IPS DF 4.7 (cell line): ENCODE results near the gene ASTL.

Experiments
- DNase-seq: peaks from one replicate; pipeline ENCODE4 v3.0.0-alpha.2; 2013; ENCODE audit warnings: low spot score; ENCODE audit errors: extremely low read depth

Gene ASTL

DNA sequence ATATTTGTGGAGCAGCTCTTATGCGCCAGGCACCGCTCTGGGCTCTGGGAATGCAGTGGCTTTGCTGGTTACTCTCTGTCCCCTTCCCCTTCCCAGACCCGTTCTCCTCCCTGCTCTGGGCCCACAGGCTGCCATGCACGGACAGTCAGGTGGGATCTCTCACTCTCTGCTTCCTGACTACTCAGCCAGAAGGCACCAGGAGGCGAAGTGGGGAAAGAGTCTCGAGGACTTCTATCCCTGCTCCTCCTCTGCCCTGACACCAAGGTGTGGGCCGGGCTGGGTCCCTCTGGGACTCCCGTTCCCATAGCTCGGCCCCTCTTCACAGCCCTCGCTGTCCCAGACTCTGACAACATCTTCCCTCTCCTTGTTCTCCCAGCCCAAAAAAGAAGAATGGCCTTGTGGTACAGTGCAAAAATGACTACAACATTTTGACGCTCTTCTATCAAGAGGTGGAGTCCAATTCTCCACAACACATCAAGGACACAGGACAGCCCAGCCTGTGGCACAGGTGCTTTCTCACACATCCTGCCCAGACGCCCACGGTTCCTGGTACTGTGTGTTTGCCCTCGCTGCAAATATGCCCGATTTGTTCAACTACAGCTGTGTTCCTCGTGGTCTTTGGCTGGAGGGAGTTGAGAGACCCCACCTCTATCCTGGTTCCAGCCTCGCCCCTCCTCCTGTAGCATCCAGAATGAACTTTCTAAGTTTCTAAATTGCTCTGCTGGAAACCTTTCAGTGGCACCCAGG is 21.0 kb upstream of the ASTL start:
- no peak for DNase-seq

- DNase-seq = no peak
These were observed 20.2 kb upstream of the ASTL start for GRCh38 chr2:96158554-96158940.

GRCh38 chr2:96157649-96158553 is 19.6 kb upstream of the ASTL start:
- DNase-seq = no peak

DNA sequence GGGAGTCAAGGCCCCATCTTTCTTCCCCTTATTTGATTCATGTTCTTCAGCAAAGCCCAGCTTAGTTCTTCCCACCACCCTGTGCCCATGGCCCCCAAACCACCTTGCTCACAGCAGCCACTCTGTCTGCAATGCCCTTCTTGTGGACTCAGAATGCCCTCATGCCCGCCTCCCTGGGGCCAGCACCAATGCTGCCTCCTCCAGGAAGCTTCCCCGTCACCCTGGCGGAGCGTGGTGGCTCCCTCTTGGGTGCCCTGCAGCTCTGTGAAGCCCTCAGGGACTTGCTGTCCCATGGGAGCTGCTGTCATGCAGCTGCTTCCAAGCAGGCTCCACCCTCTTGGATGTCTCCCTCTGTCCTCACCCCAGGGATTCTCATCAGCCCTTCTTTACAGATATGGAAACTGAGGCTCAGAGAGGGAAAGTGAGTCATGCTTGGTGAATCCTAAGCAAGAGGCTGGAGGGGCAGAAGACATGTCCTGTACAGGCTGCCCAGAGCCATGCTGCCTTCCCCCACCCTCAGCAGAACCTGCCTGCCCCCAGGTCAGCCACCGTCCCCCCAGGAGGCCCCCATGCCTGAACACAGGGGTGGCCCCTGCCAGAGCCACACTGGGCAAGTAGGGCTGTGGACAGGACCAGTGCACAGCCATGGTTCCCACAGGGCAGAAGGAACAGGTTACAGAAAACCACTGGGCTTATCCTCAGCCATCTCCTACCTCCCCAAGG is 18.8 kb upstream of the ASTL start:
- no peak for DNase-seq

GRCh38 chr2:96156011-96156820 is 17.9 kb upstream of the ASTL start:
- no peak for DNase-seq

DNA sequence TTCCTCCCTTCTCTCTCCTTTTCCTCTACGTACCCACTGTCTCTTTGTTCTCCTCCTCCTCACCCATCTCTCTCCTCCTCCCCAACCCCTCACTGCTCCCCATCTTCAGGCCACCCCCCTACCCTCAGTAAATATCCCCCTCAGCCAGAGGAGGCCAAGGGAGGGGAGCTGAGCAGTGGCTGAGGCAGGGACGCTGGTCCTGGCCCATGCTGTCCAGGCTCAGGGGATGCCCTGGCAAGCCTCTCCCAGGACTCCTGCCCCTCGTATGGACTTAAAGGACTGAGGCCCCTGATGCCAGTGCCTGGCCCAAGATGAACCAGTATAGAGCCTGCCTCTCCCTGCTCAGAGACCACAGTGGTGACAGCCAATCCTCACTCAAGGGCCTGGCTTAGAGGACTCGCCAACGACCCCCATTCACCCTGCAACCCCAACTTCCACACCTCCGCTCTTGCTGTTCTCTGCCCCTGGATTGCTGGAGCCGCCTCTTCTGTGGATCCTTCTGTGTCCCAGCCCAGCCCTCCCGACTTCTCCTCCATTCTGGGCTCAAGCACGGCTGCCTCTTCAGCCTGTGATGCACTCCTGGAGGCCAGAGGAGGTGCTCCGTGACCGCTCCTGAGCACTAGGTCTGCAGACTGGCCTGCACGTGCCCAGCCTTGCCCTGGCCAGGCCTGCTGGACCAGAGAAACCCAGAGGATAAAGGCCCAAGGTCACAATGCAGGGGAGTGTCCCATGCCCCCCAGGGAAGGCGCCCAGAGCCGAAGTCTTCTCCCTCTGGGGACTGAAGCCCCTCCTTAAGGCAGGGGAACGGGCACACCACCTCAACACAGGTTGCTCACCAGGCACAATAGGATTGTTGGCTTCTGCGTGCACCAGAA is 16.4 kb upstream of the ASTL start:
- no peak for DNase-seq

- no peak for DNase-seq
These were observed 15.7 kb upstream of the ASTL start for GRCh38 chr2:96153991-96154431.

- DNase-seq = no peak
These were observed 15.0 kb upstream of the ASTL start for GRCh38 chr2:96153291-96153713.

DNA sequence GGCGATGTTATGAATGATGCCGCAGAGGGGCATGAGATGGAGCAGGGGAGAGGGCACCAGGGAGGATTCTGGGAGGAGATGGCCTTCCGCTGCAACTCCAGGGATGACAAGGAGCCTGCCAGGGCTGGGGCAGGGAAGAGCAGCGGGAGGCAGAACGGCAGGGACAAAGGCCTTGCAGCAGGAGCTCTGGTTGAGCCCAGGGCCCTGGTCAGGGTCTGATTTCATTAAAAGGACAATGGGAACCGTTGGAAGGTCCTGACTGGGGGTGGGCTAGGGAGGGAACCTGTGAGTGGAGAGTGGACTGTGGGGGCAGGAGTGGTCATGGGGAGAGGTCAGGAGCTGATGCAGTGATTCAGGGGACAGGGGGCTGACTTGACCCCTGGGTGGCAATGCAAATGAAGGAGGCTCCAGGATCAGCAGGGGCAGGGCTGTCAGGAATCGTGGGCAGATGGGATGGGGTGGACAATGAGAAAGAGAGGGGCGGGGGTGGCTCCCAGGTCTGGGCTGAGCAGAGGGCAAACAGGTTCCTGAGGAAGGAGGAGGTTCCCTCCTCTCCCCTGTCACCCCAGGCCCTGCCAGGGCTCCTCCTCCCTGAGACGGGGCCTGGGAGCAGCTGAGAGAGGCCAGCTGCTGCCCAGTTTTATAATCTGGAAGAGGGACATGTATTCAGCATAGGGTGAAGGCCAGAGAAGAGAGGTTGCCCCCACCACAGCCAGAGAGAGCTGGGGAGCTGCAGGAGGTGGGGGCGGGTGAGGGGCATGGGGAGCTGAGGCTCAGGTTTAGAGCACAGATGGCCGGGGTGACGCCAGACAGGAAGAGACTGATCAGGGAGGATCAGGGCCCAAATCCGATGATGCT is 14.2 kb upstream of the ASTL start:
- no peak for DNase-seq

- no peak for DNase-seq
These were observed 13.4 kb upstream of the ASTL start for GRCh38 chr2:96151595-96152303.

DNA sequence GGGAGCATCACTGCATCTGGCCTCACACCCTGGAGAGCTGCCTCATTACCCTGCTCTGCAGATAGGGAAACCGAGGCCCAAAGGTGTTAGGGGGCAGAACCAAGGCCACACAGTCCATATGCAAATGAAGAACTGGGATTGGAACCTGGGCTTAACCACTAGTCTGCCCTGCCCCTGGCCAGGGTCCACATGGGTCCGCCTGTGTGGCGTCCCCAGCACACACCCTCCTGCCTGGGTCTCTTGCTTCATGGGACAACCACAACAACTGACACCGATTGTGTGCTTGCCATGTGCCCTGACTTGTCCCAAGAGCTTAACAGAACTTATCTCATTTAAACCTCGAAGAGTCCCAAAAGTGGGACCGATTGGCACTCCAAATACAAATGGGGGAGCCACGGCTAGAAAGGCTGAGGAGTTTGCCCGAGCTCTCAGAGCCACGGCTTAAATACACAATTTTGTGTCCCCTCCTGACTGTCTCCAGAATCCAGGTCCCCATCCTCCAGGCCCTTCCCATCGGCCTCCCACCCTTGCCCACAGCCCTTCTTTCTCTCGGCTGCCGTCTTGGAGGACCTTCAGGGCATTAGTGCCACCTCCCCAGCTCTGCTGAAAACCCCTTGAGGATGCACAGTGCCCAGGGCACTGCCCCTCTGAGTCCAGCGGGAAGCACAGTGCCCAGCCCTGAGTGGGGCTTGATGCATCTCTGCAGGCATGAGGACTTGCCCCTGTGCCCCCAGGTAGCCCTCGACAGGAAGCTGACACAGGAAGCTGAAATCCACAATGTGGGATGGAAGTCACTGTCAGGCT is 12.7 kb upstream of the ASTL start:
- DNase-seq = no peak

GRCh38 chr2:96150007-96150640 is 11.8 kb upstream of the ASTL start:
- no peak for DNase-seq

- peak; percentile 66 for DNase-seq
These were observed 10.3 kb upstream of the ASTL start for GRCh38 chr2:96148410-96149217.

- no peak for DNase-seq
These were observed 9.4 kb upstream of the ASTL start for GRCh38 chr2:96147593-96148201.

DNA sequence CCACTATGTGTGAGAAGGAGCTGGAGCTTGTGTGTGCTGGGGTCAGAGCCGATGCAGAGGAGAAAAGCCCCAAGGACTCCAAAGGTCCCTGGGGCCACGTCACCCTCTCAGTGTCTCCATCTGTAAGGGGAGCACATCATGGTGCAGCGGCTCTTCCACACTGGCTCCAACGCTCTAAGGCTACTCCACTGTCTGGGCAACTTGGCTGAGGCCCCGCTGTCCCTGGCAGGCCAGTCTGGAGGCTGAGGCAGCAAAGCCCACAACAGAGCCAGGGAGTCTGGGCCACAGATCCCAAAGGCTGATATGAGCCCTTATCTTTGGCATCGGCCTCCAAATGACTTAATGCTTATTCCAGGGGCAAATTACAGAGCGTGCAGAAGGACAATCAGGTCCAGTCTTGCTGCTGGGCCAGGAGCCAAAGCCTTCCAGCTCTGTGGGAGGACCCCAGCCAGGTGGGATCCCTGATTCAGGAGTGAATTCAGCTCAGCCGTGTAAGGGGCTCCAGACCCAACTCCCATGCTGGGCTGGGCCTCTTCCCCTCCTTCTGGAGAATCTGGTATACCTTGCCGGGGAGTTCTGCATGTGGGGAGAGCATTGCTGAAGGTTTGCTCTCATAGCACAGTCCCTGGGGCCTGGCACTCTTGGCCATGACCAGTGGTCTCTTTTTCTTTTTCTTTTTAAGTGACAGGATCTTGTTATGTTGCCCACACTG is 8.7 kb upstream of the ASTL start:
- DNase-seq = no peak
